HuH-7.5 (cell line): Measurements from ENCODE around the gene SPAG8.
A peak's percentile ranks its signal among the peaks of the same experiment; 100 is the strongest.

ENCODE experiments used
- DNase-seq: peaks from one replicate; pipeline ENCODE4 v3.0.0; 2011; ENCODE audit warnings: low spot score

The SPAG8 gene

GRCh38 chr9:35810122-35810521 is 1.9 kb downstream of the SPAG8 start:
- no peak for DNase-seq

DNA sequence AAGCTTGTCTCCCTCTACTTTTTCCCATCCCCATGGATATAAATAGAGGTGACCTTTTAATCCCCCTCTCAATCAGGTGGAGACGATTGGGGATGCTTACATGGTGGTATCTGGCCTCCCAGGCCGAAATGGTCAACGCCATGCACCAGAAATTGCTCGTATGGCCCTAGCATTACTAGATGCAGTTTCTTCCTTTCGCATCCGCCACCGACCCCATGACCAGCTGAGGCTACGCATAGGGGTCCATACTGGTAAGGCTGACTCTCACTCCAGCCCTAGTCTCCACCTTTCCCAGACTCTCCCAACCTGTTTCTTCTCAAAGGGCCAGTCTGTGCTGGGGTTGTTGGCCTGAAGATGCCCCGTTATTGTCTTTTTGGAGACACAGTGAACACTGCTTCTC is 3.6 kb downstream of the SPAG8 start:
- no peak for DNase-seq

DNA sequence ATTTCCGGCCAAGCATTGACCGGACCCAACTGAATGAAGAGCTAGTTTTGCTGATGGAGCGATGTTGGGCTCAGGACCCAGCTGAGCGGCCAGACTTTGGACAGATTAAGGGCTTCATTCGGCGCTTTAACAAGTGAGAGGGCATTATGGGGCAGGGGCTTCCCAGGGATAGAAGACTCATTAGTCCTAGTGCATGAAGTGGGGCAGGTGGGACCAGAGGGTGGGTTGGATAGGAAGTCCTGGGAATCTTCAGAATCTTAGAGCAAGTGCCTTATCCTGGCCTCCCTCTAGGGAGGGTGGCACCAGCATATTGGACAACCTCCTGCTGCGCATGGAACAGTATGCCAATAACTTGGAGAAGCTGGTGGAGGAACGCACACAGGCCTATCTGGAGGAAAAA is 6.0 kb downstream of the SPAG8 start:
- no peak for DNase-seq

GRCh38 chr9:35801328-35802128 is 10.5 kb downstream of the SPAG8 start:
- peak; percentile 31 for DNase-seq

DNA sequence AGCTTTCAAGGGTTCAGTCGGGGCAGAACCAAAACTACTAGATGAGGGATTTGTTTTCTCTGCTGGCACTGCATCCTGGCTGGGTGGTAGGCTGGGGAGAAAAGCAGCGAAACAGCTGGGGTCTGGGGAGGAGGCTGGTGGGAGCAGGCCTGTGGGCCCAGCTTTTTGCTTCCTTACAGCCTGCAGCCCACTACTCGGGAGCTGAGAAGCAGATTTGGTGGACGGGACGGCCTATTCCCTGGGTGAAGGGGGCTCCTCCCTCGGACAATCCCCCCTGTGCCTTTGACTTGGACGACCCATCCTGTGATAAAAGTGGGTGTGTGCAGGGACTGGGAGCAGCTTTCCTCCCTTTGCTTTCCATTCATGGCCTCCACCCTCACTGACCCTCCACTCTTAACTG is 11.5 kb downstream of the SPAG8 start:
- DNase-seq, result no peak

DNA sequence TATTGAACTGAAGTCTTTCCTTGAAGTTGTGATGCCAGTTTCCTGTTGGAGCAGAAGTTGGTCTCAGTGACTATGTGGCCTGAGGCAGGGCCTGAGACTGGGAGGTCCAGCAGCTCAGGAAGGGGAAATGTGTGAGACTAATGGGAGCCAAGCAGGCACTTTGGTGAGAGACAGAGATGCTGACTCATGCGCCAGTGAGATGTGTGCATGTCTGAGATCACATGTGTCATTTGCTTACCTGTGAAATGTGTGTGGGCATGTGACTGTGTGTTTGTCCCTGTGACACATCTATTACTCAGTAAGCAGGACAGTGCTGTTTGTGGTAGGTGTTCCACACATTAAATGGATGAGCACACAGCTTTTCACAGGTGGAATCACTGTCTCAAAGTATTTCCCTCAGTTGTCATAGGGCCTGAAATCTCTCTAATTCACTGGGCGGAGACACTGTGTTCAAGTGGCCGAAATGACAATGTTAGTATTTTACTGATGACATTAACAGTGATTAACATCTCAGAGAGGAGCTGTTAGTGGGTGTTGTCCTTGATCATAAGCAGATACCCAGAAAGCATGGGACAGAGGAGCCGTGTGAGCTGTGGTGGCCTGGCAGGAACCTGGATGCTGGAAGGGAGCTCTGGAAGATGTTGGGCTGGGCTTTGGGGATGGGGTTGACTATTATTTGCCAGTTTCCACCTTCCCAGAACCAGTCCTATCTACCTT is 13.2 kb downstream of the SPAG8 start:
- DNase-seq, result no peak

DNA sequence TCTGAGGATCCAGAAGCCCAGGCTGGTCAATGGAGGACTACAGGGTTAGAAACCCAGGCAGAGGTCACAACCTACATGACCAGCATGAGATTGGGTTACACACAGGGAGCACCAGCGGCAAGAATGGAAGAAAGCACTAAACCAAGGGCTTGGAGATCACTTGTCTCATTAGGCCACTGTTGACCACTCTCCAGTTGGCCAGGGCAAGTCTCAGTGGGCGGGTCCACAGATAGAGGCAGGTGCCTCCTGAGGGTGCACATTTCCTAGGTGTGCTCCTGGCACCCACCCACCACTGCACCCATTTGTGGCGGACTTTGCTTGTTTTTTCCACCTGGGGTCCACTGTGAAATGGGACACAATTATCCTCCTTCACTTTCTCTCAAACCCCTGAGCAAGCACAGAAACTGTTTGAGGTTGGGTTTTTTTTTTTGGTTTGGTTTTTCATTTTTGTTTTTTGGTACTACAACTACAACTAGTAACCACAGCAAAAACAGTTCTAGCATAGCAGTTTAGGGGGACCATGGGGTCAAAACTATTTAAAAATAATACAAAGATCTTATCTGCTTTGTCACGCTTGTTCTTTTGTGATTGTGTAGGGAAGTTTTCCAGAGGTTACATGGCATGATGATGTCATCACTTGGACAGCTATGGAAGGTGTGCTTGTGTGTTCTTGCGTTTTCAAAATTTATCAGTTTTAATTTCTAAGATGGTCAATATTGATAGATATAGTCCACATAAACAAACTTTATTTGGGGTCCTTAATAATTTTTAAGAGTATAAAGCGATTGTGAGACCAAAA is 14.6 kb downstream of the SPAG8 start:
- no peak for DNase-seq

GRCh38 chr9:35795695-35796094 is 16.4 kb downstream of the SPAG8 start:
- DNase-seq, result no peak

DNA sequence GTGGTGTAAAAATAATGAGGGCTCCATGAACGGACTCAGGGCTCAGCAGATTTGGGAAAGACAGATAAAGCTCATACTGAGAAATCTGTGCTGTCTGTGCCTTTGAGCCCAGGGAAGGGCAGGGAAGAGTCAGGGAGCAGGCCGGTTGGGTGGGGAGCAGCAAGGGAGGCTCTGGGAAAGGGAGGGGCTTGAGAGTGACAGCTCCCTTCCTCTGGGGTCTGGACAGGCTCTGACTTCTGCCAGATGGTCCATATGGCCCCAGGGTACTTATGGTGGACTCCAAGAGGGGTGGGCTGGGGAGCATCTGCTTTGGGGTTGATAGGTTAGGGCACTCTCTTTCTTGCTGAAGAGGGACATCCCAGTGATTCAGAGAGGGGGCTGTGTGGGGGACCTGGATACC is 18.6 kb downstream of the SPAG8 start:
- DNase-seq, result no peak

DNA sequence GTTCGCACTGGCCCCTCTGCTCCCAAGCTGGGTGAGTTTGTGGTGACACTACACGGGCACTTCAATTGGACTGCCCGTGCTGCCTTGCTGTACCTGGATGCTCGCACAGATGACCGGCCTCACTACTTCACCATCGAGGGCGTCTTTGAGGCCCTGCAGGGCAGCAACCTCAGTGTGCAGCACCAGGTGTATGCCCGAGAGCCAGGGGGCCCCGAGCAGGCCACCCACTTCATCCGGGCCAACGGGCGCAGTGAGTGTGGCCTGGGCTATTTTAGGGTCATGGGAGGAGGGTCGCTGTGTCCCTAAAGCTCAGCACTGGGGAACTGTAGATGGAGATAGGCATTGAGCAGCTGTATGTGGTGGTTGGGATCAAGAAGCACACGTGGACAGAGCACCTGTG is 19.2 kb downstream of the SPAG8 start:
- no peak for DNase-seq

DNA sequence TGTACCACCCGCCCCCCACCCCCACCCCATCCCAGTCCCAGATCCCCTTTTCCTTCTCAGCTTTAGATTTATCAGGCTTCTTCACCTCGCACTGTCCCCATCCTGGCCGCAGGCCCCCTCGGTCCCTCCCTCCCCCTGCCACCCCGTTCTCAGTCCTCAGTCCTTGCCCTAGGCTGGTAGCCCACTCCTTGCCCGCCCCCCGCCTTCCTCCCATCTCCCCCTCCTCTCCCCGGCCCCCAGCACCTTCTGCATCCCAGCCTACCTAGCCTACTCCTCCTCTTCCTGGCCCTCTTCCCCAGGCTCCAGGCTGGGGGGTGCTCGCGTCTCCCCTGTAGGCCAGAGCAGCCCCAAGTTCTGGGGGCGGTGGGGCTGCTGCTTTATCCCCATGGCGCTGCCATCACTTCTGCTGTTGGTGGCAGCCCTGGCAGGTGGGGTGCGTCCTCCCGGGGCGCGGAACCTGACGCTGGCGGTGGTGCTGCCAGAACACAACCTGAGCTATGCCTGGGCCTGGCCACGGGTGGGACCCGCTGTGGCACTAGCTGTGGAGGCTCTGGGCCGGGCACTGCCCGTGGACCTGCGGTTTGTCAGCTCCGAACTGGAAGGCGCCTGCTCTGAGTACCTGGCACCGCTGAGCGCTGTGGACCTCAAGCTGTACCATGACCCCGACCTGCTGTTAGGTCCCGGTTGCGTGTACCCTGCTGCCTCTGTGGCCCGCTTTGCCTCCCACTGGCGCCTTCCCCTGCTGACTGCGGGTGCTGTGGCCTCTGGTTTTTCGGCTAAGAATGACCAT is 19.8 kb downstream of the SPAG8 start:
- no peak for DNase-seq

GRCh38 chr9:35791297-35791921 is 20.7 kb downstream of the SPAG8 start, which contains the start of gene NPR2:
Gene NPR2 (plus strand): TSS chr9:35791591. CDS start chr9:35792409, 818 bp downstream.
- DNase-seq, result peak; percentile 38

- DNase-seq, result peak; percentile 87
These were observed 21.4 kb downstream of the SPAG8 start for GRCh38 chr9:35790385-35791296.

DNA sequence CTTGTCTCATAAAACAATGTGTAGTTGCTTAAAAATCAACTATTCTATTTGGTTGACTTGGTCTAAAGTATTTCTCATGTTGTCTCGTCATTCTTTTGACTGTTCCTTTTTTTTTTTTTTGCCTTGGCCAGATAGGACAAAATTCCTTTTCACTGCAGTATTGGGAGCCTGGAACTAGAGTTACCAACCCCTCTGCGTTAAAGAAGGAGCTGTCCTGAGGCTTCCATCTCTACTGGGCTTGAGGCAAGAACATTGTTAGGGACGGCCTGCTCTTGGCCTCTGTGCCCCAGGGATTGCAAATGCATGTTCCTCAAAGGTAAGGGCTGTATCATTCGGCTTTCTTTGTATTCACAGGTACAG is 22.1 kb downstream of the SPAG8 start:
- DNase-seq, result no peak

- no peak for DNase-seq
These were observed 22.5 kb downstream of the SPAG8 start for GRCh38 chr9:35789541-35789940.

DNA sequence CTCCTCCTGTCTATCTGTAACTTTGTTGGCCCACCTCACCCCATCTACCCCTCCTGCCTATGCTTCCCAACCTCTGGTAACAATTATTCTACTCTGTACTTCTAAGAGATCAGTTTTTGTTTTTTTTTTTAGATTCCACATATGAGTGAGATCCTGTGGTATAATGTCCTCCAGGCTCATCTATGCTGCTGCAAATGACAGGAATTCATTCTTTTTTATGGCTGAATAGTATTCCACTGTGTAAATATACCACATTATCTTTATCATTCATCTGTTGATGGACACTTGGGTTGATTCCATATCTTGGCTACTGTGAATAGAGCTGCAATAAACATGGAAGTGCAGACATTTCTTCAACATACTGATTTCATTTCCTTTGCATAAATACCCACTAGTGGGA is 28.6 kb downstream of the SPAG8 start:
- no peak for DNase-seq

DNA sequence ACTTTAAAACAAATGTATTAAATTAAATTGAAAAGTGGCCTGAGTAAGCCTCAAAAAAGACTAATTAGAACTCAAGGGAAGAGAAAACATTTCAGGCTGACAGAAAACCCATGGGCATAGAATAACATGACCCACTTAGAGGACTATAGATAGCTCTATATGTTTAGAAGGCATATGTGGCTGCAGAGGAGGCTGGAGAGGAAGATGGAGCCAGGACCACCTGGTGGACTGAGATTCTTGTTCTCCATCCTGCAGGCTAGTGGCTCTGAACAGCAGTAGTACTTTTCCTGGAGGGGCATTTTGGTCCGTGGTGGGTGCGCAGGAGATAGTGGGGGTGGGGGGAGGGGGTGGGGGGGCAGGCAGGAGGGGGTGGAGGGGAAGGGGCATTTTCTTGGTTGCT is 31.0 kb downstream of the SPAG8 start:
- DNase-seq, result no peak

GRCh38 chr9:35778496-35778895 is 33.6 kb downstream of the SPAG8 start:
- DNase-seq, result no peak

GRCh38 chr9:35776018-35776417 is 36.0 kb downstream of the SPAG8 start:
- DNase-seq, result no peak

DNA sequence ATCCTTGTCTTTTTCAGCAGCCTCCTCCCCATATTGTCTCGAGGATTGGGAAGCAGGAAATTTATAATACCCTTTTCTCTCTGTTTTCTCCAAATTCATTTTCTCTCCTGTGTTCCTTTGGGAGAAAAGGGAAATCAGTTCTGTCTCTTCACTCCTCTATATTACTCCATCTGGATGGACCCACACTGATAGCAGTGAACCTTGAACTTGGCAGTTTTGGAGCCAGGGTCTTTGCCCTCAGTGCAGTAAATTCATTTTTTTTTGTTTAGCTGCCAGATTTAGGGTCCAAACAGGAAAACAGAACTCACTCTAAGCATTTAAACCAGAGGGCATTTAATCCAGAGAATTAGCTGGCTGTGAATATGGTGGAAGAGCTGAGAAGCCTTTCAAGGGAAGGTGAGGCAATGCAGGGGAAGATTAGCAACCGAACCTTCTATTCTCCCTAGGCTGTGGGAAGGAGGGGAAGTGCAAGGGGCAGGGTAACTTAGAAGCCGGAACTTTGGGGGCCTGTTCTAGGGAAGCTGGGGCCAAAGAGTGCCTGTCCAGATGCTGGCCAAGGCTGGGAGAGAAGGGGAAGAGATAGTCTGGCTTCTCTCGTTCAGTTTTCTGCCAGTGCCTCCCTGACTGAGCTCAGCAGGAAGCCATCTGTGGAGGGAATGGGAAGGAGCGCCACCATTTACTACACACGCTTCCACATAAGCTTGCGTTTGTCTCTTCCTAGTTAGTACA is 37.0 kb downstream of the SPAG8 start:
- DNase-seq, result no peak
